ENCODE results near the gene OR4K1.
"Not testable (repeated sequence)": the region's sequence is repeated elsewhere in the genome, so short reads cannot be mapped to it uniquely, and the experiment has no call there.

OR4K1 gene, protein sequence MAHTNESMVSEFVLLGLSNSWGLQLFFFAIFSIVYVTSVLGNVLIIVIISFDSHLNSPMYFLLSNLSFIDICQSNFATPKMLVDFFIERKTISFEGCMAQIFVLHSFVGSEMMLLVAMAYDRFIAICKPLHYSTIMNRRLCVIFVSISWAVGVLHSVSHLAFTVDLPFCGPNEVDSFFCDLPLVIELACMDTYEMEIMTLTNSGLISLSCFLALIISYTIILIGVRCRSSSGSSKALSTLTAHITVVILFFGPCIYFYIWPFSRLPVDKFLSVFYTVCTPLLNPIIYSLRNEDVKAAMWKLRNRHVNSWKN

DNA sequence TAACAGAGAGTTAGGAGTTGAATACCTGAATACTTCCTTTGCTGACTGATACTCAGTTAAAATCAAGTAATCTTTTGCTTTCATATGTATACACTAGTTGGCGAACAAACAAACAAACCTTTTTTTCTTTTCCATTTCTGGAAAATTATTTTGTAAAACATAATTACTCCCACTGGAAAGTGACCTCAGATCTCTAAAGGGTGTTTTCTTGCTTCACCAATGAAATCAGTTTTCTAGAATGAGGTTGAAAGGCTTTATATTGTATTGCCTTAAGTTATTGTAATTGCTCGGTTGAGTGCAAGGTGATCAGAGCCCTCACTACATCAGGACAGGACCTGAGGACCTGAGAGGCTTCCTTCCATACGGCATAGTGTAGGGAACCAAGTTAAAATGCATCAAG, at the start of gene OR4K1:
Gene OR4K1 (plus strand): TSS at position 301 of the 400 bp plus-strand sequence. CDS start 4,750 bp downstream, outside the sequence.
- no peak for DNase-seq

DNA sequence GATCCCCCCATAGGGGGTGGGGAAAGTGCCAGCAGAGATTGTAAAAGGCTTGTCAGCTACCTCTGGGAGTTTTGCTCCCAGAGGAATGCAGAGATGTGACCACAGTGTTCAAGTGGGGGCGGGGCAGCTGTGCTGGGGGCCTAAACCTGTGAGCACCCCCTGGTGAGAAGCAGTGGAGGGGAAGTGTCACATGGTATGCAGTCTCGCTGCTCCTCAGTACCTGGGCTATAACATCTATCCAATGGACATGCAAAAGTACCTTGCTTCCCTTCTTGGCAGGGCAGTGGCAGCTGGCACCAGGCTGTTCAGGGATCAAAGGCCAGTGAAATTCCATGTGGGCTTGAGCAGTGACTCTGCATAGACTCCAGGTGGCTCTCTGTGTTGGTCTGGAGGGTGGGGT, 35.4 kb upstream of the OR4K1 start:
- DNase-seq: no peak

DNA sequence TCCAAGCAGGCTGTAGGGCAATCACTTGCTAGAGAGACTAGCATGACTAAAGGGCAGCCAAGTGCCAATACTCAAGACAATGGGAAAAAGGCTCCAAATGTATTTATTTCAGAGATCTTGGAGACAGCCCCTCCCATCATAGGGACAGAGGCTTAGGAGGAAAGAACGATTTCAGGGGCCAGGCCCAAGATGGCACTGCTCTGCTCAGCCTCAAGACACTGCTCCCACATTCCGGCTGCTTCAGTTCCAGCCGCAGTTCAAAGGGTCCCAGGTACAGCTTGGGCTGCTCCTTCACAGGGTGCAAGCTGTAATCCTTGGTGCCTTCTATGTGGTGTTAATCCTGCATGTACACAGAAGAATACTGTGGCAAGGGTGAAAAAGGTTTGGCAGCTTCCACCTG, 29.7 kb upstream of the OR4K1 start:
- no peak for DNase-seq

DNA sequence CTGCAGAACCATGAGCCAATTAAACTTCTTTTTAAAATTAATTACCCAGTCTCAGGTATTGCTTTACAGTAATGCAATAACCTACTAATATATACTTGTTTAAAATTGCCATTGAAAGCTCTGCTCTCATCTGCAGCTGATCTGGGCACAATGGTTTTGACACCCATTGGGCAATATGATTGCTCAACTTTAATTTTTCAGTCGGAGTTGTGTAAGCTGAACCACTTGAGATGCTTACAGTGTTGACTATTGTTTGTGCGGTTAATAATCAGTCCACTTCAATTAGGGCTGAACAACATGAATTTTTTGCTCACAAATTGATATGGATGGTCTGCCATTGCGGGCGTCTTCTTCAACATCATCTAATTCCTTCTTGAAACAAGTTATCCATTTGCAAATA, 28.3 kb upstream of the OR4K1 start:
- no peak for DNase-seq

DNA sequence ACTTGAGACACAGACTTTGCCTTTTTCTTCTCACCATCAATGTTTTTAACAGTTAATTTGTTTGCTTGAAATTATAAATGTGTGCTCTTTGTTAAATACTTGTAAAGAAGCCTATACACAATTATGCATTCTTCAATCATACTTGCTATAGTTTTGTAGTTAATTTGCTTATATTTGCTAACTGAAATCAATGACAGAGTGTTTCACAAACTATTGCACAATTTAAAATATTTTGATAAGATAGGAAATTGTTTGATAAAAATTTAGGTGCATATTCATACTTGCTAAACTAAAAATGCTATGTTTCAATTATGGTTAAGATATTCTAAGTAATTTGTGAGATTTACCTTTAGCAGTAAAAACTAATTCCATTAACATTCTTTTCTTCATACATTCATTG, 24.1 kb upstream of the OR4K1 start:
- no peak for DNase-seq

DNA sequence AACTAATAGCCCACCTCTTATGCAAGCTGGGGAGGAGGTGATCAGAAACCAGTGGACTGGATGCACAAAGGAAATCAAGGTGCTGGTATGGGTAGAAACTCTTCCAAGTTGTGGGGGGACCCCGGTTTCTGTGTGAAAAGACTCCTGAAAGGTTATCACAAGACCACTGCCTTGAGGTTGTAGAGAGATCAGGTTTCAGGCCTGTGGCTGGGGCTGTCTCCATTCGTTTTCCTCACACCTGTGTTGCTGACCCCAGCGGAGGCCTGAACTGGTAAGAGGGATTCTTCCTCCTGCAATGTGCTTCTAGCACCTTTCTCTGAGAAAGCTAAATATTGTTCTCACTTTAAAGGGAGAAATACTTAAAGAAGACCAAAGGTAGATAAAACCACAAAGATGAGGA, 19.6 kb upstream of the OR4K1 start:
- DNase-seq: no peak

DNA sequence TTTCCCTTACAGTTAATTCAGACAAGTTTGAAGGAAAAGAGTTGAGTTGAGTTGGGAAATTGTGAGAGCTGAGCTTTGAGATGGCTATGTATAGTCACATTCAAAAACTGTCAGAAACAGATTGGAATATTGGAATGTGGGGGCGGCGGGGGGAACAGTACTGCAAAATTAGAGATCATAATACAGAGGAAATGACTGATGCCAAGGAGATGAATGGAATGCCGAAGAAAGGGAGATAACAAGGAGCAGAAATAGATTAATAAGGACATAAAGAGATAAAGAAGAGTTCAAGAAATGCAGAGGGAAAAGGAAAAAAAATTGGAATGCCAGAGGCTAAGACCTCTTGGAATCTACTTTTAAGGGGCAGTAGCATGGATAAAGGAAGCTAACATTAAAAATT, 13.5 kb upstream of the OR4K1 start:
- DNase-seq: no peak

DNA sequence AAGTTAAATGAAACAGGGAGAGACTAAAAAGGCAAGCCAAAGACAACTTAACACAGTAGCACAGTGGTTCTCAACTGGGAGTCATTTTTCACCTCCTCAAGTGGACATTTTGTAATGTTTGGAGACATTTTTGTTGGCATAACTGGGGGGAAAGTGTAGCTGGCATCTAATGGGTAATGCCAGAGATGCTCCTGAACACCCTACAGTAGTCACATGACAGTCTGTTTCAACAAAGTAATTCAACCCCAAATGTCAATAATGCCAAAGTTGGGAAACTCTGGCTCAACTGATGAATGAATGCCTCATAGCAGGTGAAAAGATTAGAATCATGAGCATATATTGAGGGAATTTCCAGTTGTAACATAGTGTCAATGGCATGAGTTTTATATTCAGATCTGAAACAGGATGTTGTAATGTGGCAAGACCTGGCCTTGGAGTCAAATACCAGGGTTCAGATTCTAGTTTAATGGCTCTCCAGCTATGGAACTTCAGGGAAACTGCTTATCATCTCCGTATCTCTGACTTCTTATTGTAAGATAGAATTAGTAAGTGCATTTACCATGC, 12.7 kb upstream of the OR4K1 start:
- no peak for DNase-seq

DNA sequence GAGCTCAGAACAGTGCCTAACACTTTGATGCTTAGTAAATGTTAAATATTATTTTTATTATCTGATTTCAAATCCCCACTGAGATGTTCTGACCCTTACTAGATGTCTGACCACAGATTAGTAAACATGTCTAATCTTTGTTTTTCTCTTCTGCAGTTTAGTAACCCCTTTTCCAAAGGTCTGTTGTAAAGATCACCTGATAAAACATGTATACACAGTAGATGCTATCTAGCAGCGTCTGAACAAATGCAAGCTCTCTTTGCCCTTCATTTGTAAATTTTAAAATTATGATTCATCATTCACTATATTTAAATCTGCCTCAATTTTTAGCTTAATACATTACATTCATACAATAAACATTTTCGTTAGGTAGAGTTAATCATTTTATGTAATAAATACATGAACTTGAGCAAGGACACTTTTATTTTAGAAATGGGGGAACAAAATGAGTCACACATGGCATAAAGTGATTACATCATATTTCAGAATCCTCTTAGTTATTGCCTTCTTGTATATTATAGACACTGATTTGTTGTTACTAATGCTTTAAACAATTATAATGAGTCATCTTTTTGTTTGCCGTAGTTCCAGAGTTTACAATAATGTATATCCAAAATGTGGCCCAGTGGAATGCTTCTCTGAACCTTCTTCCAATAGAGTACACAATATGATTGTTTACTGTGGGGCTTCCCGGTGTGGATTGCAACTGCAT, 12.0 kb upstream of the OR4K1 start:
- no peak for DNase-seq

DNA sequence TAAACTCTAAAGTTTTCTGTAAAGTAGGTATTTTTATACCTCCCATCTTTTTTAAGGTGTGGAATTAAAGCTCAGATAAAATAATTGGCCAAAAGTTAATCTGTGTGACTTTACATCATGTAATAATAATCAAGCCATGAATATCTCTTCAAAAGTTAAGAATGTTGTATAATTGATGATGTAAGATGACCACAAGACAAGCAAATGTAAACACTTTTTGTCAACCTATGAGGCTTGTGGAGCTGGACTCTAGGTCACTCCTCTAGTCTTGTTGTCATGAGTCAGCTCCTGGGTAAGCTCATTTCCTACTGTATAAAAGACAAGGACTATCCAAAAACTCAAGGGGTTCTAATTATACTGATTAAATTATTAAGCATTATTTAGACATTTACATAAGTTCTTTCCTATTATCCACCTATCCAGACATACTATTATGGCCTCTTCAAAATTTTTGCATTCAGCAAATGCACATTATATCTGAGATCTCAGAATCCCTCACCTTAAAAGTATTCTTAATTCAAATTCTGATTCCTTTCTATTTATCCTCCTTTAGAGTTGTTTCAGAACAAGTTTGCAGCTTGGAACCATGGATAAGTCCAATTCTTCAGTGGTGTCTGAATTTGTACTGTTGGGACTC, 10.6 kb upstream of the OR4K1 start, which contains the start of gene OR4K5:
Gene OR4K5 (plus strand): TSS at position 587 of the 637 bp plus-strand sequence. CDS start 0 bp downstream, at position 587.
- no peak for DNase-seq

DNA sequence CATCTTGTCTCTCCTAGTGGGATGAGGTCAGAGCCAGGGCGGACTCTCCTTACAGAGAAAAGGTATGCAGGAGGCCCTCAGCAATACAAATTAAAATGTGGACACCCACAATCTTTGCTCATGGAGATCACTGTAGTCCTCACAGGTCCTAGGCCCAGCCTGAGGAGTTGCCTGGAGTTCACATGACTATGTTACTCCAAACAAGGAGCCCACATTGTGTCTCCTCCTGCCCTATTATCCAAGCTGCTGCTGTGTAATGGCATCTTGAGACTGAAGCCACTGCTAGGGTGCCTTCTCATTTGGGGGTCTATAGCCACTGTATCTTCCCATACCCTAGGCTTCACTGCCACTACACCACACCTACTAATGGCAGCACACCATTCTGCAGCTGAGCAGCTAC, 11.0 kb downstream of the OR4K1 start:
- no peak for DNase-seq

DNA sequence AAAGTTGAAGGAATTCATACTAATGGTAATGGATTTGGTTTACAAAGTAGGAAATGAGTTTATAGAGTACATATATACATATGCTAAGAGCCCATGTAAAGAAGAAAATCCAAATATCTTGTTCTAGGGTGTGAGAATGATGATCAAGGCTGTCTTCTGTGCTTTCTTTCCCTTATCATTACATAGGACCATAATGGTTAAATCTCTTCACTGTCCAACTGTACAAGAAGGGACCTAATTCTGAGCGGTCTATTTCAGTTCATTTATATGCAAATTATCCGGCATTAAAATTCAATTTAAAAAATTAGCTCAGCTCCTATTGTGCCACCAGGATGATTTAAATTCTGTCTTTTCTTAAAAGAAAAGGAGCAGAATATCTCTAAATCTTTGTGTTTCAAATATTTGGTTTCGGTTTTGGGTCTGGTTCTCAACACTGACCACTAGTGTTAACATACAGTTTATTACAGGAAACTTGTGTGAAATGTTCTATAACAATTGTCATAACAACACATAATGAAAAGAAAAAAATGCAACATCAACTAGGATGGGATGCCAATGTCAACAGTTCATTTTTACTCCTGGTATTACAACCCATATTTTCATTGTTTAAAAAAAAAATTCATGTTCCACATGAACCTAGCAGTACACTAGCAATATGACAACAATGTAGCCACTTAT, 16.8 kb downstream of the OR4K1 start:
- peak; percentile 4 for DNase-seq

DNA sequence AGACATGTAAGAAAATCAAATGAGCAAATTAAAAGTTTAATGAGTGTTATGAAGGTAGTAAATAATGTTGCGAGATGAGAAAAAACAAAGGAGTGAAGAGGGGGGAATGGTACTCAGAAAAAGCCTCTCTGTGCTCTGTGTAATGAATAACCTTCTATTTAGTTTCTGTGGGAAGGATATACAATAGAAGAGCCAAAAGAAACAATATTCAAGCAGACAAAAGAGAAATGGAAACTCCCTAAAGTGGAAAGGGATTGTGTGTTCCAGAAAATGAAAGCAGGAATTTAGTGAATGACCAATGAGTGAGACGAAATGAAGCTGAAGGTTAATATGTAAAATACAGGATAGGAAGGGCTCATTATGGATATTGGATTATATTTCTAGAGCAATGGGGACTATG, 18.5 kb downstream of the OR4K1 start:
- no peak for DNase-seq

DNA sequence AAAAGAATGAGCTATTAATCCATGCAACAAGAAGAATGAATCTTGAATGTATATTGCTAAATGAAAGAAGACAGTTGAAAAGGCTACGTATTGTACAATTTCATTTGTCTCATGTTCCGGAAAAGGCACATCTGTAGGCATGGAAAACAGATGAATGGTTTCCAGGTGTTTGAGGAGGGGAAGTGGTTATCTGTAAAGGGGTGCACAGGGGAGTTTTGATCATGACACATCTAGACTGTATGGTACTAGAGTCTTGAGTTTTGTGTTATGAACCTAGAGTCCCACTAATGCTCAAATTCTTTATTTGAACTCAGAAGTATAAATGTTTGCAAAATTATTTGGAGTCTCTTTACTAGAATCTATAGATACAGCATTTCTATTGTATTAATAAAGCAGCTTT, 39.0 kb downstream of the OR4K1 start:
- DNase-seq: not testable (repeated sequence)

DNA sequence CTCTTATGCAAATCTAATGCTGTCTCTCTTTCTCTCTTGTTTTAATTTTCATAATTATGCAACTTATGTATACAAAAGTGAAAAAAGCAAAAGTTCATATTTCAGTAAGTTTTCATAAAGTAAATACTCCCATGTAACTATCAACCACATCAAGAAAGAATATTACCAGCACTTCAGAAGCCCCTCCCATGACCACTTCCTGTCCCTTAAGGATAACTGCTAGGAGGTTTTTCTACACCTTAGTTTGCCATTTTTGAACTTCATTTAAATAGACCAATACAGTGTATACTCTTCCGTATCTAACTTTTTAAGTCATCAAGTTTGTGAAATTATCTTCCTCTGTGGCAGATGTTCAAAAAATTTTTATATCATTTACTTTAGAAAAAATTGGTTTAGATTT, 44.1 kb downstream of the OR4K1 start:
- DNase-seq: peak; percentile 65

DNA sequence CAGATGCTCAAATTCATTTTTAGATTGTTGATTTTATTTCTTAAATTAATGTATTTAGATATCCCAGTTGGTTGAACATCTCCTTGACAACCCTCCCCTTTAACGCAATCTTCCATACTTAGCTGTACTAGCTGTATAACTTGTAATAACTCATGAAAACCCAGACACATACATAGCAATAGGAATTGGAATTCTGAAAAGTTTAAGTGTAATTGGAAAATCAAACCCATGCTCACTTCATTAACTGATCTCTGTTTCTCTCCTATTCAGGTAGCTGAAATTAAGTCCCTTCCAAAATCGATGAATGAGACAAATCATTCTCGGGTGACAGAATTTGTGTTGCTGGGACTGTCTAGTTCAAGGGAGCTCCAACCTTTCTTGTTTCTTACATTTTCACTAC, 44.6 kb downstream of the OR4K1 start, which contains the start of gene OR4K15:
Gene OR4K15 (plus strand): TSS at position 301 of the 400 bp plus-strand sequence. CDS start 0 bp downstream, at position 301.
- no peak for DNase-seq

Data from CD4-positive, alpha-beta T cell treated with Interleukin-21 for 1 hour (primary cell).